Gastroesophageal sphincter (tissue), 3 donors: ENCODE data around the gene C5.

Experiments used
- CTCF ChIP-seq, 4 experiments: fragments of 200-600 bp in 2 of 4; fragments of 450-650 bp in 2 of 4; sonication (generic) in 1 of 4; IDR thresholded peaks; one replicate each; pipeline ENCODE4 v1.5.1; 2017 to 2019; ENCODE audit warnings: antibody characterized with exemption in 4 of 4, mild to moderate bottlenecking in 2 of 4, moderate library complexity in 2 of 4
- POLR2A ChIP-seq, 2 donors: fragments of 450-650 bp; IDR thresholded peaks; one replicate each; pipeline ENCODE4 v1.6.1; 2017; ENCODE audit warnings: antibody characterized with exemption in 2 of 2, mild to moderate bottlenecking in 2 of 2, moderate library complexity in 1 of 2
- POLR2AphosphoS5 ChIP-seq: sonication (generic); formaldehyde crosslinking; IDR thresholded peaks from one replicate; pipeline ENCODE4 v1.6.1; 2017; ENCODE audit warnings: antibody characterized with exemption

GRCh38 chr9:121048618-121049017, 1.5 kb downstream of the C5 start:
- TF ChIP-seq POLR2AphosphoS5 (no peak), CTCF (IDR thresholded peaks at IDR 0.05) (no peak), POLR2A (IDR thresholded peaks at IDR 0.05) (no peak)
